Measurements from ENCODE around the gene GNB1L.
"Not testable (repeated sequence)": the region's sequence is repeated elsewhere in the genome, so short reads cannot be mapped to it uniquely, and the experiment has no call there.

The GNB1L gene

DNA sequence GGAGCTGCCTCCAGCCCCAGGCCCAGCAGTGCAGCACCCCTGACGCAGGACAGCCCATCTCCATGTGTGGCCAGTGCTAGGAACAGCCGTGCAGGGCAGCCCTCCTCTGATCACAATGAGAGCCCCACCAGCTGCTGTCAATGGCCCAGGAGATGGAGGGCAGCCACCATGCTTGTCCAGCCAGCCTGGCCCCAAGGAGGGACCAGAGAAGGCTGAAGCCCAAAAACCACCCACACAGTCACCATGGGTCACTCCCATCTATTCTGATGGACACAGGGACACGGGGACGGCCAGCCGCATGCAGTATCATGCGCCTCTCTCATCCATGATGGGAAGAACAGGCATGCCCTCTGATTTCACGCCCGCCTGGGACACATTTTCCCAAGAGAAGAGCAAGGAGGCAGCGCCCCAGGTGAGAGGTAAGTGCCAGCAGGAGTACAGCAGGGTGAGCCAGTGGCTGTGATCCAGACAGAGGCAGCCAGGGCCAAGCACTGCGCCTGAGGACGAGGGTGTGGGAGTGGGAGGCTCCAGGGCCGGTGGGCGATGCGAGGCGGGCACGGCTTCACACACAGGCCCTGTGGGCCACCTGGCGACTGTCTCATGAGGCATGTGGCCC, 33.6 kb upstream of the GNB1L start:
- no peak for DNase-seq

DNA sequence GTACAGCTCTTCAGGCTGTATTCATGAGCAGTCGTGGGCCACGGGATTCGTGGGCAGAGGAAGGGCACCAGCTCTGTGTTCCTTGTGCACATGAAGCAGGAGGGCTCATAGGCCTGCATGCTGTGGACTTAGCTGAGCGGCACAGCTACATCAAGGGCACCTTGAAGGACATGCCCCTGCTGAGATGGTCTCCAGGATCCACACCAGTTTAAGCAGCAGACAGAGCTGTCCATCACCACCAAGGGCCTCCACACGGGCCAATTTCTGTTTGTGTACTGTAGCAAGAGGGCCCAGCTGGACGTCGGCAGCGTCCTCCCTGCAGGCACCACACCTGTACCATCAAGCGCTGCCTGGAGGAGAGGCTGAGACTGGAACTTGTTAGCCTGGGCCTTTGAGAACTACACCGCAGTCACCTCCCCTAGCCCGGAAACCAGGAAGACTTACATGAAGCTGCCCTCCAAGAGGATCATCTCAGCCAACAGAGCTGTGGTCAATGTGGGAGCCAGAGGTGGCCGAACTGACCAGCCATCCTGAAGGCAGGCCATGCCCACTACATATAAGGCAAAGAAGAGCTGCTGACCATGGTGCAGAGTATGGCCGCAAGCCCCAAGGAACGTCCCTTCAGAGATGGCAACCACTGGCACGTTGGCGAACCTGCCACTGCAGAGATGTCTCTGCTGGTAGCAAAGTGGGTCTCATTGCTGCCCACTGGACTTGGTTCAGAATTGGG, 32.7 kb upstream of the GNB1L start:
- DNase-seq, result no peak

DNA sequence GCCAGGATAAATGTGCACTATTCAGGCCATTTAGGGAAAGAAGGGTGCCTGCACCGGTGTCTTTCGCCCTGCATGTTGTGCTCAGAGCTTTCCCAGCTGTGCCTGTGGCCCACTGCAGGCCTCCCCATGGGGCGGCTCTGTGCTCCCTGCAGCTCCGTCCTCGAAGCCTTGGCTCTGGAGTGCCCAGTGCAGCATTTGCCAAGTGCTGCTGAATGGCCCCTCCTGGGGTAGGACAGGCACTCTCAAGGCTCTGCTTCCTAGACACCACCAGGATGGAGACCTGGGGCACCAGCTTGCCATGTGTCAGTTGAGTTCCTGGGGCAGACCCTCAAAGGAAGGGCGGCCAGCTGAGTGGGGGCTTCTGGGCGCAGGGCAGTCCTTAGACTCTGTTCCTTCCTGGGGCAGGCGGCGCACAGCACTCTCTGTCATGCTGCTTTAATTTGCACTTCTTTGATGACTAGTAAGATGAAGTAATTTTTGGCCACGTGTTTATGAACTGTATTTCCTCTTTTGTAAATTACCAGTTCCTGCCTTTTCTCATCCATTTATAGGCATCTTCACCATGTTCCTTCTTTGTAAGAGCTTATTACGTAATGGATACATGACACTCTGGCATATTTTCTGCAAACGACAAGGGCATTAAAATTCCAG, 32.1 kb upstream of the GNB1L start:
- peak; percentile 99 for DNase-seq

DNA sequence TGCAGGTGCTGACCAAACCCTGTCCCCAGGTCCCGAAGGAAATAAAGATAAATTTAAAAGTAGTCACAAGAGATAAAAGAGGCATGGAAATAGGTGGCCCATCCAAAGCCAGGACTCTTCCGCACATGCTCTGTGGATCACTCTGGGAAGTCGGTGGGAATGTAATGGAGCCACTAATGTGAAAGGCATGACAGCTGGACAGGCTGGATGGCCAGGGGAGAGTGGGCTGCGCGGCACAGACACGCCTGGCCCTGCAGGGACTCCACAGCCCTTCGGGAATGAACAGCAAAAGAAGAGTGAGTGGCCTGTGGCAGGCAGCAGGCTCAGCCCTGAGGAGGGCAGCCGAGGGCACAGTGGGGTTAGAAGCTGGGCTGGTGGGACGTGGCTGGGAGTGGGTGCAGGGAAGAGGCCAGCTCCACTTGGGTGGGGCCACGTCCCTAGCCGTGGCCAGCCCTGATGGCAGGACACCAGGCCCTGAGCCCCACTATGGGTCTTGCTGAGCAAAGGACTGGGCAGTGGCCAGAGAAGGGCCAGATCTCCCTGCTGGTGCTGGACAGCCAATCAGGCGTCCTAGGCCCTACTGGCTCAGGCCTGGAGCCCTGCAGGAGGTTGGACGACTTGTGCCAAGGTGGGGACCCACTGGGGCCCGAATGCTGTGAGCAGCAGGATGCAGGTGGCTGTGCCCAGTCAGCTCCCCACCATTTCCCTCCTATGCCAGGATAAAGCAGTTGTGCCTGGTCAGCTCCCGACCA, 31.3 kb upstream of the GNB1L start:
- DNase-seq, result no peak

DNA sequence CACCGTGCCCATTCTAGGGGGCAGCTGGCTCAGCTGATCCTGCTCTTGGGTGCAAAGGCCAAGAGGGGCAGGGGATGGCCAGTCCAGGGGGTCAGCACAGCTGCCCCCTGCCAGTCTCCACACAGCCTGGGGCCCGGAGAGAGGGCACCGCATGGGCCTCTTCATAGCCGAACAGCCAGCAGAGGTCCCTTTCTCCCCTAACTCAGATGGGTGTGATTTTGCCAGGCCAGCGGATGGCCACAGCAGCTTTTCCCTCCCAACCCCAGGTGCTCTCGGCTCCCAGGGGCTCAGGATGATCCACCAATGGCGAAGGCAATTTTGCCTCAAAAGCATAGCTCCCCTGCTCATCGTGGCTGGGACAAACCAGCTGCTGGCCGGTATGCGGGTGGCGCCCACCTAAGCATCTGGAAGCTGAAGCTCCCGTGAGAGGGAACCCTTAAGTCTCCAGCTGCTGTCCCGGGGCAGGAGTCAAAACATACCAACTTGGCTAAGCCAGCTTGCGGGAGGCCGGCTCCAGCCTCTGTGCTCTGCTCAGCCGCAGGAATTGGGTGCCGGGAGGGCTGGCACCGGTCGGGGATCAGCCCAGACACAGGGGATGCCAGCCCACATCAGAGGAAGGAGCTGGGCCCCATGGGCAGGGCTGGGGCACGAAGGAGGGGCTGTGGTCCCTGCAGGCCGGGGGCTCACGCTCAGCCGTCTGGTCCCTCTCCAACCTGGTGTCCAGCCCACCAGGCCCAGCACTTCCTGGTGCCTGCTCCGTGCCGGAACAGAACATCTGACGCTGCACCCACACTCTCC, 30.5 kb upstream of the GNB1L start:
- no peak for DNase-seq

DNA sequence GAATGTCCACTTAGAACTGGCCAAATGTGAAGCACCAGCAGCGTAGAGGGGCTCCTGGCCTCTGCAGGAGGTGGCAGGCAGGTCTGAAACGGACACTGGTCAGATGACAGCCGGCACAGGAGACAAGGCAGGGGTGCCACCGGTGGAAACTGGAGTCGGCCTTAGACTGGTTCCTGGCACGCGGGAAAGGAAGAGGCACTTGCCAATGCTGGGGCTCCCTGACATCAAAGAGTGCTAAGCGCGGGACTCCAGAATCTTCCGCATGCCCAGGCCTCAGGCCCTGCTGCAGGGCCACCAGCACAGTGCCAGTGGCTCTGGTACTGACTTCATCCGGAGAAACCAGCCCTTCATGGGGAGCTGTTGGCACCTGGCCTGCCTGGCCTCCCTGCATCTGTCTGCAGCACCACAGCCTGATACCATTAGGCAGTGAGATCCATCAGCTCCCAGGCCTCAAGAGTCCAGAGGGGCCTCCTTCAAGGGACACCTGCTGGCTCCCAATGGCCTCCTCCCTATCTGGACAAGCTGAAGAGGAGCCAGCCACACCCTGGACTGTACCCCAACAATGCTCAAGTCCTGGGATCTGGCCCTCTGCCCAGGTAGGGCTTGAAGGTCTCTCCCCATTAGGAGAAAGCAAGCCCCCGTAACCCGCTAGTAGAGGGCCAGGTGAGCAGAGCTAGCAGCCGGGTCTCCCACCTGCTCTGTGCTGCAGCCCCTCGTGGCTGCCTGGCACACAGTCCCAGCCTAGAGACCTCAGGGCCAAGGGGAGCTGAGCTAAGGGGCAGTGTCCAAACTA, 29.7 kb upstream of the GNB1L start:
- DNase-seq, result no peak

DNA sequence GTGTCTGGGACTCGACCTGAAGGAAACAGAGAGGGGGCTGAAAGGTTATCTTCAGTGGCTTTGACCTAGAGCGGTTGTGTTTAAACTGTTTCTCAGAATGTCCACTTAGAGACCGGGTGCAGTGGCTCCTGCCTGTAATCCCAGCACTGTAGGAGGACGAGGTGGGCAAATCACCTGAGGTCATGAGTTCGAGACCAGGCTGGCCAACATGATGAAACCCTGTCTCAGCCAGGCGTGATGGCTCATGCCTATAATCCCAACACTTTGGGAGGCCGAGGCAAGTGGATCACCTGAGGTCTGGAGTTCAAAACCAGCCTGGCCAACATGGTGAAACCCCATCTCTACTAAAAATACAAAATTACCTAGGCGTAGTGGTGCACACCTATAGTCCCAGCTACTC, 28.8 kb upstream of the GNB1L start:
- not testable (repeated sequence) for DNase-seq

DNA sequence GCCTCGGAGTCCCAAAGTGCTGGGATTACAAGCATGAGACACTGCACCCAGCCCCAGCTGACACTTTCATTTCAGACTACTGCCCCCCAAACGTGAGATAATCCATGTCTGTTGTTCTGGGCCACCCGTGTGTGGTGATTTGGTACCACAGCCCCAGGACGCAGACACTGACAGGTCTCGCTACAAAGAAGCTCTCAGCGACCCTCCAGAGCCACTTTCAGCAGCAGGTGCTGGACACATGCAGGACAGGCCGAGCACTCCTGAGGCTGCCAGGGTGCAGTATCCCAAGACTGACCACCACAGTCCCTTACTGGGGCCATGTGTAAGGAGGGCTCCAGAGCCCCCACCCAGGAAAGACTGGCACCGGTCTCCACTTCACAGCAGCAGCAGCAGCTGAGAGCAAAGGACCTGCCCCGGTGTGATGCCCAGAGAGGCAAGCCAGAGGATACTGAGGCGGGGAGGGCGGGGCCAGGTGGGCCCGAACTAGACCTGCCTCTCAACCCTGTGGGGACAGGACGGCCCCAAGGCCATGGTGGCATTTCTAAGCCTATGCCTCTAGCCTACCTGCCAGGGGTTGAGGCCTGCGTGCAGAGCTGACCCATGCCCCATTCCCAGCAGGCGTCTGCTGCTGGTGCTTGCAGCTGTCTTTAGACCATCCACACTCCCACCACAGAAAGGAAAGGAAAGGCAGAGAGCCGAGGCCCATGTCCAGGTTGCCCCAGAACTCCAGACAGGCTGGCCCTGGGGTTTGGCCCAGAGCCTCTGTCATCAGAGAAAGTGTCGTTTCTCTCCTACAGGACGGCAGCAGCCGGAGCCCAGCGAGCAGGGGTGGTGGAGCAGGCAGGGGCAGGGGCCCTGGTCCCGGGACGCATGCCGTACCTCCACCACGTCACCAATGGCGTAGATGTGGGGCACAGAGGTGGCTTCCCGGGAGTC, 28.0 kb upstream of the GNB1L start:
- DNase-seq, result no peak

DNA sequence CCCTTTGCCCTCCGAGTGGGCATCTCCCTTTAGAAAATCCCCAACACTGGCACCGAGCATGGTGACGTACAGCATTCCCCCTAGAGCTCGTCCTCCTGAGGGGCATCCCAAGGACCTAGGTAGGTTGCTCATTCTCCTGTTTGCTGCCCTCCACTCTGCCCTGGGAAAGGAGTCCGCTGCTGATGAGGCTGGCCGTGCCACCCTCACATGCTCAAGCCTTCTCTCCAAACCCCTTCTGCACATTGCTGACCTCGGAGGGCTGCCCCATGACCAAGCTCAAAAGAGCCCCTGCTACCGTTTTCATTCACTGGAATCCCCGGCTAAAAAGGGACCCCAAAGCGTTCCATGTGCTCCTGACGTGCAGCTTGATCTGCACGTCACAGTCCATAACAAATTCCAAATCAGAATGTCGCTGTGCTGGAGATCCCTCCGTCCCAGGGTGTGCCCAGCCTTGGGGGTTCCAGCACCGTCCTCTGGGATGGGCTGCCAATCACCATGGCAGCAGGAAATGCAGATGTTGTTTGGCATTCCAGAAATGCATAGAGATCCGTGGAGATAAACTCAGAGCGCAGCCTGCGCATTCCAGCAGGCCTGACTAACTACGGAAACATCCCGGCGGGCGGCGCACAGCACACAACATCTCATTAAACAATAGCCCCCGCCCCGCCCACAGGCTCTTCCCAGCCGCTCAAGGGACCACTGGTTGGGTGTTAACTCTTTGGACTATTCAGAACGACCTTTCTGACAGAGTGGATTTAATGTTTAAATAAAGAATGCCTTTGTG, 26.3 kb upstream of the GNB1L start:
- DNase-seq, result no peak

DNA sequence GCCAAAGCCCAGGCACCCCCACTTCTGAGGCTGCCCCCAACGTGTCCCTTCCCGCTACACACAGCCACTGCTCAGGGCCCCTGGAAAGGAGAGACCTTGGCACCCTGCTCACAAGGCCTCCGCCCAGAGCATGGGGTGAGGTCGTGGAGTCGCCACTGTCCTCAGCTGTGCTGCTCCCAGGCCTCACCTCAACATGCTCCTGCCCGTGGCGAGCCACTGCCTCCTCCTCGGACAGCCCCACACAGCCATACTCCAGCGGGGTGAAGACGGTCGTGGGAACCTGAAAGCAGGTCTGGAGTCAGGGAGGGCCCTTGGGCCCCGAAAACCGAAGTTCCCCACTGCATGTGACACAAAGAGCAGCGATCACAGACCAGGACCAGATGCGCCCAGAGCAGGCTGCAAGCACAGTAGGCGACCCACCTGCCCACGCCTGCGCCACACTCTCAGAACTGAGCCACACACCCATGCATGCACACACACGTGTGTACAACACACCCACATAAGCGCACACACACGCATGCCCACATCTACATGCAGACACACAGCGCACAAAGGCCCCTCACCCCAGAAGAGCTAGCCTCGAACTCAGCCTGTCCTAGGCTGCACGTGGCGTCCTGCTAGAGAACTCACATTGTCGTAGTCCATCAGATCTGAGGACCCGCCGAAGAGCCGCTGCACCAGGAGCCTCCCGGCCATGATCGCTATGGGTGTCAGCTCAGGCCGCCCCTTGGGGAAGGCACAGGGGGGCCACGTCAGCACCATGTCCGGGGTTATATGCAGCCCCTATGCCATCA, 25.5 kb upstream of the GNB1L start:
- no peak for DNase-seq

DNA sequence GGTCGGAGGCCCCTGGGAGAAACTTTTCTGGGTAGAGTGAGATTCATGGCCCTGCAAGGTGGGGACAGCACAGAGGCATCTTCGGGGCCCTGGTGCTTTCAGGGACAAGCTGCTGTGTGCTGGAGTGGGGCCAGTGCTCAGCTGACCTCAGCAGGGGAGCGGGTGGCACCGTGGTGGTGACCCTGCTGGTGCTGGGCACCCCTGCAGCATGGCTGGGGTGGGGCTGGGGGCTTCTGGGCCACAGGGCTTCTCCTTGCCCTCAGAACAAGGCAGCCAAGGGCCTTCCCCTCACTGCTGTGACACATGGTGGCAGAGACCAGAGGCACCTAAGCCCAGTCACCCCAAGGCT, 24.9 kb upstream of the GNB1L start:
- DNase-seq, result no peak

DNA sequence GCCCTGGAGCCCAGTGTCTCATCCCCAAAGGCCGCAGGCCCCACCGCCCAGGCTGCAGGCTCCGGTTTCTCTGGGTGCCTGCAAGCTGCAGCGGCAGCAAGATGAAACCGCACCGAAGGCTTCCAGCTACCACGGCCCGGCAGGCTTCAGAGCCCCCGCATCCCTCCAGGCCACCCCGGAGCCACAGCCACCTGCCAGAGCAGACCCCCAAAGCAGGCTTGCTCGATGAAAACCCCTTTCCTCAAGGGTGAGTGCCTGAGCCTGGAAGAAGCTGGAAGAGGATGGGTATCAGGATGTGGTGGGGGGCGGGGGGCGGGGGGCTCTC, 24.5 kb upstream of the GNB1L start:
- no peak for DNase-seq

DNA sequence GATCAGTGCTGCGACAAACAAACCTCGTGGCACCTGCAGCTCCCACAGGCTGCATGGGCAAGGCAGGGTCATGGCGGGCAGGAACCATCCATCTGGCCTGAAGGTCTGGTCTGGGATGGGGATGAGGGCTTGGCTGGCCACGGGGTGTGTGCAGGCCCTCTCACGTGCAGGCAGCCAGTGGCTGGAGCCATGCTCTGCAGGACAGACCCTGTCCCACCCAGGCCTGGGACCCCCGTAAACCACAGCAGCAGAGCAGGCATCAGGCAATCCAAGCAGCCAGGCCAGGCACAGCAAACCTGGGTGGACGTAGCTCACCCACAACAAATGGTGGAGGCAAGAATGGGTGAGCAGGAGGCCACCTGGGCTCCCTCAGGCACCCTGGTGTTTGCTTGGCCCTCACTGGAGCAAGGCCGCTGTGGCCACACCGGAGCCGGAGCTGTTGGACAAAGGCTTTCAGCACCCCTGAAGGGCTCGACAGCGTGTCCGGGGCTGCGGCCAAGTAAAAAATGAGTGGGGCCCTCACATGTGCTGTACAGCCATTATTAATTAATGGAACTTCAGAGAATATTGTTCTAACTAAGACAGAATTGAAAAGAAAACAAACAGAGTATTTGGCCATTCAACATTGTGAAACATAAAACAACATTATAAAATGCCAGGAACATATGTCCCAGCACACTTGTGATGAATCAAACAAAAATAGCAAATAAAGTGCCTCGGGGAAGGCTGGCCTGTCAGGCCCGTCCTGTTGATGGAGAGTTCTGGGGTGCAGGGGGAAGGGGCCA, 24.0 kb upstream of the GNB1L start:
- DNase-seq, result no peak

DNA sequence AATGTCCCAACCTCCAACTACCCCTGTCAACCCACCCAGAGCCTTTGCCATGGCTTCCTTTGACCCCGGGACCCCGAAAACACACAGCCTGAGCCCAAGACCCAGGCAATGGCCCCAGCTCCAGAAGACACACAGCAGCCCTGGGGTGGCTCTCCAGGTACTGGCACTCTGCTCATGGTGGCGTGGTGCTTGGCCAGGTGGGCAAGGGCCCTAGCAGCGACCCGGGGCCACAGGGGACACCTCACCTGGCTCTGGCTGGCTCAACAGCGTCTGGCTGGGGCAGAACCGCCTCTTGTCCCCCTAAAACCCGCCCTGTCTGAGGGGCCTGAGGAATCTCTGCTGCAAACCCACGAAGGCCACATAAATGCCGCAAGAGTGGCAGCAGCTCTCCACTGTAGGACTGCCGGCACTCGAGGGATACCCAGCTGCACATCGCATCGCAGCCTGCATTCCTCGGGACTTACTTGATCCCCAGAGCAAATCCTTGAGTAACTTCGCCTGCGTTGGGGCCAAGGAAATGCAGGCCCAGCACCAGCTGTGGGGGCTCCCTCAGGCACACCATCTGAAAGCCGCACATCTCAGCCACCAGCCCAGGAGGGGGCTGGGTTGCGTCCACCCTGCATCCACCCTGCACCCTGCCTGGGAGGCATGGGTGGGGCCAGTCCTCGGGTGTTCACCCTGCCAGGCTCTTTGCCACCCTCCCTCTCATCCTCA, 23.1 kb upstream of the GNB1L start:
- no peak for DNase-seq

DNA sequence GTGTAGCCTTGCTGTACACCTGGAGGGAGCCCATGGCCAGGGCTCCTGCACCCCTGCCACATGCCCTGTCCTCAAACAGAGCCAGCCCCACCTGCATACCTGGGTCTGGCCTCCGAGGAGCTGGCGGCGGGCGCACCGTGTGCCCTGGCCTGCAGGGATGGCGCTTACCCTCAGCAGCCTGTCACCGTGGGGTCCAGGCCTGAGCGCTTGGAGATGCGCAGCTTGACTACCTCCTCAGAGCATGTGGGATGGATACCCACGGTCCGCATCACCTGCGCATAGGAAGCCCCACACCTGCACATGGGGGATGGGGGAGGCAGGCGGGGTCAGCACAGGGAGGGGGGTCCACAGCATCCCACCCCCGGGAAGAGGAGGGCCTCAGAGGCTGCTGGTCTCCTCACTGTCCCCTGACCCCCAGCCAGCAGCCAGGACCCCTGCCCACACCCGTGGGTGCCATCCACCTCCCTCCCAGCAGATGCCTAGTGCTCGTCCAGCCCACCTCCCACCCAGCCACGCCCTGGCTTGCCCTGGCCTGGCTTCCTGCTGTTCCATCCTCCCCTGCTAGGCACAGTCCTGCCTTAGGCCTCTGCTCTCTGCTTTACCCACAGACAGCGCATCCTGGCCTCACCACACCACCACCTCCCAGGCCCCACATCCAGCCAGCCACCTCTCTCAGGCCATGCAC, 22.4 kb upstream of the GNB1L start:
- DNase-seq, result no peak

DNA sequence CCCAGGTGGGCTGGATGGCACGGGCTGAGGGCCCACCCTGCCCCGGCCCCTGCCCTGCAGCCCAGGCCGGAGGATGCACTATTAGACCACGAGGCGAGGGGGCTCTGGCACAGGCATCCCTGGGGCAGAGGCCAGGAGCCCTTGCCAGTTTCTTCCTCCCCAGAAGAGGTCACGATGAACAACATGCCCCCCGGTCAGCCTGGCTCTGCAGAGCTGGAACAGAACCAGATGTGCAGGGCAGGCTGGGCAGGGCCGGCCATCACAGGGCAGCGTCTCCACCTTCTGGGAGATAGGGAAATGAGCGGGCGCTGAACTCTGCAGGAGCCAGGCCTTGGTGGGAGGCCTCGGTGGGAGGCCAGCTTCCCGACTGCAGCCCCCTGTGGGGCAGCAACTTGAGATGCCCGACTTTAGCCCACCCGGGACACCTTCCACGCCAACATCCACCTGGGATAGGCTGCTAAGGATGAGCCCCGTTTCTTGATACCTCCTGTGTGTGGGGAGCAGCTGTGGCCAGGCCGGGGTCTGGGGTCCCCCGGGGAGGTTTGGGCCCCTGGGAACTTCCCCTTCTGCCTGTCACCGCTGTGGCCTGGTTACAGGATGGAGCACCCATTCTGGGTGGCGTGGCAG, 21.8 kb upstream of the GNB1L start:
- no peak for DNase-seq

Measured in GF-D8 (cell line).